Neuronal stem cell (in vitro differentiated cells): ENCODE results near the gene RUNX1.
A peak's percentile ranks its signal among the peaks of the same experiment; 100 is the strongest.

ENCODE experiments used
- DNase-seq: peaks from one replicate; pipeline ENCODE4 v3.0.0-alpha.2; 2013; ENCODE audit warnings: low spot score
- H2AFZ ChIP-seq: one replicate; pipeline ENCODE4 v1.6.1; 2013; ENCODE audit warnings: mild to moderate bottlenecking, low read length, inconsistent platforms
- H2AK5ac ChIP-seq: 2 replicates; pipeline ENCODE4 v1.6.1; 2013; ENCODE audit warnings: low read depth, mild to moderate bottlenecking, inconsistent platforms, low read length, moderate library complexity, mixed read lengths
- H2BK120ac ChIP-seq: 2 replicates; pipeline ENCODE4 v1.6.1; 2013; ENCODE audit warnings: low read depth, mild to moderate bottlenecking, inconsistent platforms, low read length, moderate library complexity, mixed read lengths
- H2BK12ac ChIP-seq: one replicate; pipeline ENCODE4 v1.6.1; 2013; ENCODE audit warnings: low read length, inconsistent platforms
- H2BK15ac ChIP-seq: 2 replicates; pipeline ENCODE4 v1.6.1; 2013; ENCODE audit warnings: mild to moderate bottlenecking, low read length, inconsistent platforms, mixed read lengths
- H2BK5ac ChIP-seq: one replicate; pipeline ENCODE4 v1.6.1; 2013; ENCODE audit warnings: inconsistent platforms, mild to moderate bottlenecking, low read length, moderate library complexity
- H3K14ac ChIP-seq: one replicate; pipeline ENCODE4 v1.6.1; 2013; ENCODE audit warnings: low read length, inconsistent platforms
- H3K18ac ChIP-seq: 2 replicates; pipeline ENCODE4 v1.6.1; 2013; ENCODE audit warnings: low read length, inconsistent platforms
- H3K23ac ChIP-seq: 2 replicates; pipeline ENCODE4 v1.6.1; 2013; ENCODE audit warnings: low read depth, mild to moderate bottlenecking, mixed read lengths, low read length, inconsistent platforms; ENCODE audit not compliant: poor library complexity
- H3K27ac ChIP-seq: replicated peaks from 3 replicates; pipeline ENCODE4 v1.5.1; 2013; ENCODE audit warnings: low read length, inconsistent platforms
- H3K27me3 ChIP-seq, 3 experiments: 2 replicates each; pipeline ENCODE4 v1.6.1; 2013; ENCODE audit warnings: low read length in 3 of 3, mild to moderate bottlenecking in 2 of 3, inconsistent platforms in 1 of 3, low read depth in 1 of 3, mixed read lengths in 1 of 3, moderate library complexity in 1 of 3; ENCODE audit not compliant: control insufficient read depth in 3 of 3, insufficient read depth in 3 of 3
- H3K36me3 ChIP-seq, 2 donors: replicated peaks in 1 of 2; 2 replicates each; pipeline ENCODE4 v1.6.1; 2013; ENCODE audit warnings: low read length in 2 of 2; ENCODE audit not compliant: control insufficient read depth in 2 of 2, insufficient read depth in 2 of 2
- H3K4ac ChIP-seq: 2 replicates; pipeline ENCODE4 v1.6.1; 2013; ENCODE audit warnings: inconsistent platforms, mild to moderate bottlenecking, low read length, moderate library complexity
- H3K4me1 ChIP-seq, 2 donors: 1 replicate in 1 of 2; 2 replicates in 1 of 2; pipeline ENCODE4 v1.6.1; 2013; ENCODE audit warnings: low read length in 2 of 2, low read depth in 1 of 2; ENCODE audit not compliant: control insufficient read depth in 2 of 2, insufficient read depth in 1 of 2
- H3K4me2 ChIP-seq: one replicate; pipeline ENCODE4 v1.6.1; 2013; ENCODE audit warnings: mild to moderate bottlenecking, low read length, inconsistent platforms; ENCODE audit not compliant: insufficient read depth, poor library complexity, severe bottlenecking
- H3K4me3 ChIP-seq, 2 donors: 2 replicates each; pipeline ENCODE4 v1.5.1; 2013; ENCODE audit warnings: low read length in 2 of 2, mild to moderate bottlenecking in 2 of 2, inconsistent platforms in 1 of 2, moderate library complexity in 1 of 2
- H3K79me1 ChIP-seq: one replicate; pipeline ENCODE4 v1.6.1; 2013; ENCODE audit warnings: low read depth, mild to moderate bottlenecking, inconsistent platforms, low read length, moderate library complexity
- H3K9ac ChIP-seq: one replicate; pipeline ENCODE4 v1.6.1; 2013; ENCODE audit warnings: mild to moderate bottlenecking, low read depth, low read length, inconsistent platforms; ENCODE audit not compliant: poor library complexity
- H3K9me3 ChIP-seq, 2 donors: replicated peaks in 1 of 2; 2 replicates each; pipeline versions ENCODE3 to v1.6.1; 2013; ENCODE audit warnings: low read length in 2 of 2, mild to moderate bottlenecking in 2 of 2, inconsistent platforms in 1 of 2, low read depth in 1 of 2, mixed read lengths in 1 of 2, moderate library complexity in 1 of 2; ENCODE audit not compliant: control insufficient read depth in 2 of 2, insufficient read depth in 1 of 2
- H4K8ac ChIP-seq: one replicate; pipeline ENCODE4 v1.6.1; 2013; ENCODE audit warnings: low read depth, mild to moderate bottlenecking, inconsistent platforms, low read length, moderate library complexity
- H4K91ac ChIP-seq: one replicate; pipeline ENCODE4 v1.6.1; 2013; ENCODE audit warnings: low read length, low read depth, mild to moderate bottlenecking, inconsistent platforms; ENCODE audit not compliant: poor library complexity
- WGBS, 2 donors: extraction: QIAGEN DNeasy Blood & Tissue Kit; methylation state at CpG; one replicate each; pipeline ENCODE4 v1.1.7; 2013; ENCODE audit warnings: missing lambda C conversion rate in 2 of 2, mixed read lengths in 1 of 2; ENCODE audit not compliant: insufficient read length in 2 of 2, insufficient replicate concordance in 1 of 2; ENCODE audit errors: extremely low coverage in 2 of 2; 5-methylcytosine and 5-hydroxymethylcytosine counted together

The RUNX1 gene

DNA sequence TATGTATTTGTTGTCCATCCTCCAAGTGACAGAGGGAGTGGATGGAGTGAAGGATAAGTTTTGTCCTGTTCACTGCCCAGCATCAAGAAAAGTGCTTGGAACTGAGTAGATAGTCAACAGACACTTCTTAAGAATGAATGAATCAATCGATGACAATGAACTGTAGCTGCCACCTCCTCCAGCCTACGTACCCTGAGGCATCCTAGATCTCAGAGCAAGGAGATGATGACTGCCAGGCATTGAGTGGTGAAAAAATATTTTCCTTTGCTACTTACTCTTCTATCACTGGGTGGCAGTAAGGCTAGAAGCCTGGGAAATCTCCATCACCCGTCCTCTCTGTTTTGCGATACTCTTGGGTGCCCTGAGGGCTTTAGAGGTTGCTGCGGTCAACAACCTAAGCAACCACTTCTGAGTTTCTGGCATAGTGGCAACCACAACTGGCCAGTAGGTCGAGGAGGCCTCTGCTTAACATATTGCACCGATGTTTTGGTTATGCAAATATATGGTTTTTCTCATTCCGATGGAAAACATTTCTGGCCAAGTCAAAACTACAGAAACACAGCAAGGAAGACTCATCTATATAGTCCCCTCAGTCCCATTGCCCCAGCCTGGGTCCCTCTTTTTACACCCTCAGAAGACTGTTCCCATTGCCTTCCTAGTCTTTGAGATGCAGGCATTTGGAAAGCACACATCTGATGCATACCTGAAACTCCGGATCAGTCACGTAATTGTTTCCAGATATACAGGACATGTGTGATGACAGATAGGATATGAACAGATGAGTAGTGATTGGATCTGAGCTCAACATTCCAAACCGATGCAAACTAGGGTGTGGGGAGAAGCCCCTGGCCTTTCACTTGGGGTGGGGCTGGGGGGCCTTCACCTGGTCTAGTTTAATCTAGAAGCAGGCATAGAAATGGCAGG lies 136.8 kb downstream of the RUNX1 start:
- Histone ChIP-seq H2BK12ac (no peak overlapping the region), H2AFZ (no peak overlapping the region), H2BK15ac (no peak overlapping the region), H2BK5ac (no peak overlapping the region), H3K4me1 (no peaks in the 10 kb centered on the region), H4K91ac (no peak overlapping the region), H3K4ac (no peak overlapping the region), H3K79me1 (no peaks in the 10 kb centered on the region), H3K18ac (no peak overlapping the region), H3K27ac (no peak overlapping the region), H4K8ac (no peak overlapping the region), H3K9ac (no peak overlapping the region), H2BK120ac (no peak overlapping the region), H3K4me3 (no peak overlapping the region), H3K27me3 (no peaks in the 10 kb centered on the region), H3K36me3 (no peaks in the 10 kb centered on the region), H3K4me2 (no peak overlapping the region), H3K9me3 (no peaks in the 10 kb centered on the region), H3K14ac (no peak overlapping the region), H2AK5ac (no peak overlapping the region), H3K23ac (no peak overlapping the region)
- WGBS, 2 donors: no CpG with 5 or more reads among the region's 11 CpGs
- DNase-seq: no peak

DNA sequence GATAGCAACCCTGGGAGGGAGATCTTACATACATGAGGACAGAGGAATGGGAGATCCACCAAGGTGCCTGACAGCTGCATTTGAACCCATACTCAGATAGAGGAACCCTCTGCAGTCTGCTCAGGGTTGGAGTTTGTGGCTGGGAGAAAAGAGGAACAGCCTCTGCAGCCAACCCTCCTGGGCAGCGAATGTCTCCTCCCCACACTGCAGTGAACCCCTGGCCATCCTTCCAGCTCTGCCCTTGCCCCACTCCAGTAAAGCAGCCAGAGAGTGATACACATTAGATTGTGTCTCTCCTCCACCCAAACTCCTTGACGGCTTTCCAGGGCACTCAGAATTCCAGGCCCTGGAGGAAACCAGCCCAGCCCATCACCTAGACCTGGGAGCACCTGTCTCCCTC lies 137.7 kb downstream of the RUNX1 start:
- no peak overlapping the region for H2BK120ac ChIP-seq
- no peaks in the 10 kb centered on the region for H3K4me1 ChIP-seq
- no peaks in the 10 kb centered on the region for H3K79me1 ChIP-seq
- DNase-seq: no peak
- no peaks in the 10 kb centered on the region for H3K9me3 ChIP-seq
- no peak overlapping the region for H2AK5ac ChIP-seq
- no peak overlapping the region for H2BK12ac ChIP-seq
- H3K36me3 ChIP-seq: no peaks in the 10 kb centered on the region
- H4K91ac ChIP-seq: no peak overlapping the region
- H4K8ac ChIP-seq: no peak overlapping the region
- no peak overlapping the region for H3K9ac ChIP-seq
- no peak overlapping the region for H3K4ac ChIP-seq
- H3K4me3 ChIP-seq: no peak overlapping the region
- no peak overlapping the region for H2BK15ac ChIP-seq
- H3K4me2 ChIP-seq: no peak overlapping the region
- H3K18ac ChIP-seq: no peak overlapping the region
- H3K27ac ChIP-seq: no peak overlapping the region
- no peak overlapping the region for H3K14ac ChIP-seq
- no peaks in the 10 kb centered on the region for H3K27me3 ChIP-seq
- H2BK5ac ChIP-seq: no peak overlapping the region
- WGBS, 2 donors: no CpG with 5 or more reads among the region's 2 CpGs
- H2AFZ ChIP-seq: no peak overlapping the region
- H3K23ac ChIP-seq: no peak overlapping the region

GRCh38 chr21:34910396-34910795 lies 138.7 kb downstream of the RUNX1 start:
- Histone ChIP-seq H3K18ac (no peak overlapping the region), H3K27me3 (no peaks in the 10 kb centered on the region), H3K23ac (no peak overlapping the region), H2BK5ac (no peak overlapping the region), H3K4ac (no peak overlapping the region), H2AFZ (no peak overlapping the region), H2BK12ac (no peak overlapping the region), H3K27ac (no peak overlapping the region), H2AK5ac (no peak overlapping the region), H3K79me1 (no peaks in the 10 kb centered on the region), H2BK120ac (no peak overlapping the region), H2BK15ac (no peak overlapping the region), H3K4me1 (peaks cover 0 to 2% of the 10 kb centered on the region in 2 donors), H3K4me2 (no peak overlapping the region), H4K8ac (no peak overlapping the region), H3K4me3 (peak overlapping the region in 1 of 2 donors; percentile 65), H3K9ac (no peak overlapping the region), H3K14ac (no peak overlapping the region), H3K9me3 (no peaks in the 10 kb centered on the region), H3K36me3 (no peaks in the 10 kb centered on the region), H4K91ac (no peak overlapping the region)
- WGBS, 2 donors: no CpG with 5 or more reads among the region's 4 CpGs
- no peak for DNase-seq

DNA sequence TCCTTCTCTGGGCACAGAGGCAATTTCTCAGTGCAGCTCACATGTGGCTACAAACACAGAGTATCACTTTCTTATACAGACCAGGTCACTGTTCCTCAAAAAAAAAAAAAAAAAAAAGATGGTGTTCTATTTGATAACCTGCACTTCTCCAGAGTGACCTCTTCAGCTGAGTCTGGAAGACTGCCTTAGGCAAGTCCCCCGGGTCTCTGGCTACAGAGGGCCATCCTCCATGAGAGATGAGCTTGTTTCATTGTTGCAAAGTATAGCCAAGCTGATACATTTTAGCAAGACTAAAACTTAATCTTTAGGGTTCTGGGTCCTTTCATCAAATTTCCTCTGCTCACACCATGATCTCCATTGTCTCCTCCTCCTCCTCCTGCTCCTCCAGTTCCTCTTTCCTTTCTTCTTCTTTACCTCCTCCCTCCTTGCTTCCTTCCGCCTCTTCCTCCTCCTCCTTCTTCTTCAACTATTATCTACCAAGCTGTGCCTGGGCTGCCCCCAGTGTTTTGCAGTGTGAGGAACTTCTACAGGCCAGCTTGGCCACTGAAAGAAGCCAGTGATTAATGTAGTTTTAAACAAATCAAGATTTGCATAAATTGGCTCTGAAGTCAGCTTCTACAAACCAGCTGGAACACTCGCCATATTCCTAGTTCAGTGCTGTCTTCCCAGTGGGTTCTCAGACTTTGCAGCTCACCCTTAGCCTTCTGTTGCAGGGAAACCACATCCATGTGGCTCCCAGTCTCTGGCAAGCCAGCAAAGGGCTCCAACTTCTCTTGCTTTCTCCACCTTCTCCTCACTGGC lies 139.4 kb downstream of the RUNX1 start:
- Histone ChIP-seq H2AK5ac (no peak overlapping the region), H3K79me1 (no peaks in the 10 kb centered on the region), H2BK15ac (no peak overlapping the region), H3K4ac (no peak overlapping the region), H3K23ac (no peak overlapping the region), H3K4me3 (no peak overlapping the region), H2AFZ (no peak overlapping the region), H2BK12ac (no peak overlapping the region), H3K27ac (no peak overlapping the region), H3K36me3 (no peaks in the 10 kb centered on the region), H4K91ac (no peak overlapping the region), H3K14ac (no peak overlapping the region), H4K8ac (no peak overlapping the region), H2BK120ac (no peak overlapping the region), H3K4me2 (no peak overlapping the region), H3K9me3 (no peaks in the 10 kb centered on the region), H3K9ac (no peak overlapping the region), H3K18ac (no peak overlapping the region), H3K27me3 (no peaks in the 10 kb centered on the region), H3K4me1 (peaks cover 0 to 5% of the 10 kb centered on the region in 2 donors), H2BK5ac (no peak overlapping the region)
- no CpG with 5 or more reads among the region's 3 CpGs for WGBS, 2 donors
- DNase-seq: no peak
